GM19328 (cell line): ENCODE results near the gene C2orf42.
"Not testable (repeated sequence)": the region's sequence is repeated elsewhere in the genome, so short reads cannot be mapped to it uniquely, and the experiment has no call there.

Experiments used
- ATAC-seq: cut with Tn5 transposase; IDR thresholded peaks from one replicate; pipeline ENCODE4 v1.9.1; 2021; ENCODE audit warnings: mild to moderate bottlenecking, moderate library complexity; ENCODE audit not compliant: unreplicated experiment

The C2orf42 gene

DNA sequence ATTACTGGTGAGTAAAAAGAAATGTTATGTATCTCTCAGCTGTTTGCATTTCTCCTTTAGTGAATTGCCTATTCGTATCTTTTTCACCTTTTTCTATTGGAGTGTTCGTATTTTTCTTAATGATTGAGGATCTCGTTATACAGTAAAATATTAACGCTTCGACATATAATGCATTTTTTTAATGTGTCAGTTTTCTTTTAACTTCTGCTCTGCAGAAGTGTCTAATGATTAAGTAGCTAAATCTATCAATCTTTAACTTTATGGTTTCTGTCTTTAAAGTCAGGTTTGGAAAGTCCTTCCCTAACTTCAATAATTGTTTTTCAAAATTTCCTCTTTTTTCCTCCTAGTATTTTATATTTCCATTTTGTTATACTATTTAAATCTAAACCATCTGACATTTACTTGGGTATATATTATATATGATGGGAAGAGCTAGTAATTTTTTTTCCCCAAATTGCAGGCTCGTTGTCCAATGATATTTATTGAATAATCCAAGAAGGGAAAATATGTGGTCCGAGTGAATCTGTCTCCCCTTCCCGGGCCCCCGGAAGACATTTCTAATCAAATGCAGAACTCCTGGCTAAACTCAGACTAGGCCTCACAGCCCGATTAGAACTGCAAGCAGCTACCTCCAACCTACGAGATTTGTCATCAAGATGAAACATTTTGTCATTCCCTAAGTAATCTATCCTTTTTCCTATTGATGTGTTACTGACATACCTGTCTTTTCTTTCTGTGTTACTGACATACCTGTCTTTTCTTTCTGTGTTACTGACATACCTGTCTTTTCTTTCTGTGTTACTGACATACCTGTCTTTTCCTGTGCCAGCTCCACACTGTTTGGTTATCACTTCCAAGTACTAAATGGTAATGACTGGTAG is 86.3 kb downstream of the C2orf42 start:
- no peak for ATAC-seq

- ATAC-seq, result no peak
These were observed 87.2 kb downstream of the C2orf42 start for GRCh38 chr2:70103531-70104061.

DNA sequence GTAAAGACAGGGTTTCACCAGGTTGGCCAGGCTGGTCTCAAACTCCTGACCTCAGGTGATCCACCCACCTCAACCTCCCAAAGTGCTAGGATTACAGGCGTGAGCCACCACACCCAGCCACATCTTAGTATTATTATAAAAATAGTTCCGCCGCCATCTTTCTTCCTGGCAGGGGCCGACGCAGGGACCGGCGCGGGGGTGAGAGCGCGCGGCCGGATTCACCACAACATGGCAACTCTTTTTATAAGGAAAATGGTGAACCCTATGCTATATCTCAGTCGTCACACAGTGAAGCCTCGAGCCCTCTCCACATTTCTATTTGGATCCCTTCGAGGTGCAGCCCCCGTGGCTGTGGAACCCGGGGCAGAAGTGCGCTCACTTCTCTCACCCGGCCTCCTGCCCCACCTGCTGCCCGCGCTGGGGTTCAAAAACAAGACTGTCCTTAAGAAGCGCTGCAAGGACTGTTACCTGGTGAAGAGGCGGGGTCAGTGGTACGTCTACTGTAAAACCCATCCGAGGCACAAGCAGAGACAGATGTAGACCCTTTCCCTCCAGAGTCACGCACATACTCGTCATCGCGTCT is 88.4 kb downstream of the C2orf42 start:
- not testable (repeated sequence) for ATAC-seq

DNA sequence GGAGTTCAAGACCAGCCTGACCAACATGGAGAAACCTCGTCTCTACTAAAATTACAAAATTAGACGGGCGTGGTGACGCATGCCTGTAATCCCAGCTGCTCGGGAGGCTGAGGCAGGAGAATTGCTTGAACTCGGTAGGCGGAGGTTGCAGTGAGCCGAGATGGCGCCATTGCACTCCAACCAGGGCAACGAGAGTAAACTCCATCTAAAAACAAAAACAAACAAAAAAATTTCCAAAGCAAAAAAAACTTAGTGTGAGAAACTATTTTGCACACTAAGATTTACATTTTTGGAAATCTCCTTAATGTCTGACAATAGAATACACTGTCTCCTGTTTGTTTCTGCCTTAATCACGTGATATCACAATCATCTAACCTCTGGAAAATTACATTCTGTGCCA is 89.1 kb downstream of the C2orf42 start:
- not testable (repeated sequence) for ATAC-seq

- no peak for ATAC-seq
These were observed 89.6 kb downstream of the C2orf42 start for GRCh38 chr2:70101174-70101573.
